Smooth muscle cell (in vitro differentiated cells): ENCODE measurements around the gene CPOX. TPM values are rescaled to one million over a fixed set of nuclear protein-coding genes. Genes with fewer than 3 reads are reported as not detected.
A peak's percentile ranks its signal among the peaks of the same experiment; 100 is the strongest.

ENCODE experiments used
- DNase-seq: peaks from one replicate; lab custom pipeline; 2025; ENCODE audit not compliant: unreplicated experiment; lab: John Stamatoyannopoulos, UW
- H2AFZ ChIP-seq: fragments of 200-600 bp; sonication (generic); 2 replicates; pipeline ENCODE4 v1.6.0; 2016; ENCODE audit warnings: antibody characterized with exemption, low read depth, mild to moderate bottlenecking
- H3F3A ChIP-seq: fragments of 200-600 bp; sonication (generic); 2 replicates; pipeline ENCODE4 v1.6.0; 2017; ENCODE audit warnings: antibody characterized with exemption, low read depth
- H3K27ac ChIP-seq: fragments of 200-600 bp; sonication (generic); 2 replicates; pipeline ENCODE4 v1.5.1; 2016; ENCODE audit warnings: low read depth, mild to moderate bottlenecking
- H3K27me3 ChIP-seq: fragments of 200-600 bp; sonication (generic); 2 replicates; pipeline ENCODE4 v1.6.1; 2016; ENCODE audit warnings: low read depth, mild to moderate bottlenecking
- H3K36me3 ChIP-seq: fragments of 200-600 bp; sonication (generic); 2 replicates; pipeline ENCODE4 v1.5.1; 2016; ENCODE audit warnings: low read depth
- H3K4me1 ChIP-seq: fragments of 200-600 bp; sonication (generic); 2 replicates; pipeline ENCODE4 v1.5.1; 2016; ENCODE audit warnings: low read depth
- H3K4me2 ChIP-seq: fragments of 200-600 bp; sonication (generic); 2 replicates; pipeline ENCODE4 v1.6.0; 2016; ENCODE audit warnings: mild to moderate bottlenecking
- H3K4me3 ChIP-seq: fragments of 200-600 bp; sonication (generic); 2 replicates; pipeline ENCODE4 v1.5.1; 2016; ENCODE audit warnings: mild to moderate bottlenecking
- H3K79me2 ChIP-seq: fragments of 200-600 bp; sonication (generic); 2 replicates; pipeline ENCODE4 v1.6.0; 2016; ENCODE audit warnings: low read depth, mild to moderate bottlenecking
- H3K9ac ChIP-seq: fragments of 200-600 bp; sonication (generic); 2 replicates; pipeline ENCODE4 v1.6.0; 2016; ENCODE audit warnings: low read depth
- H3K9me3 ChIP-seq: fragments of 200-600 bp; sonication (generic); replicated peaks from 2 replicates; pipeline ENCODE4 v1.5.1; 2016; ENCODE audit warnings: low read depth
- H4K20me1 ChIP-seq: fragments of 200-600 bp; sonication (generic); 2 replicates; pipeline ENCODE4 v1.6.0; 2016; ENCODE audit warnings: low read depth
- CTCF ChIP-seq: fragments of 200-600 bp; sonication (generic); IDR thresholded peaks from 2 replicates; pipeline ENCODE4 v1.5.1; 2017; ENCODE audit warnings: borderline replicate concordance, mild to moderate bottlenecking, antibody characterized with exemption; ENCODE audit not compliant: insufficient read depth, poor library complexity, severe bottlenecking
- WGBS: methylation state at CpG from one replicate; pipeline ENCODE4 v1.1.7; 2016; ENCODE audit warnings: low lambda C conversion rate; 5-methylcytosine and 5-hydroxymethylcytosine counted together
- polyA plus RNA-seq: library from polyadenylated mRNA; unstranded; fragments of >200 nt; fragmentation: Nextera tagmentation; extraction: Ambion mirVana; gene quantifications from 2 replicates; pipeline ENCODE4 v1.2.1, GENCODE V29; 2016
- total RNA-seq: library from RNA; depleted of rRNA; stranded (reverse); fragments of >200 nt; gene quantifications from 2 replicates; pipeline ENCODE4 v1.2.3, GENCODE V29; 2014

Gene CPOX
- total and polyA plus RNA-seq, 2 experiments from 2014 or later = 19.3 to 44.8 TPM

GRCh38 chr3:98540346-98540745 is 53.1 kb downstream of the CPOX start:
- no peaks in the 10 kb centered on the region for H4K20me1 ChIP-seq
- no peak overlapping the region for H2AFZ ChIP-seq

GRCh38 chr3:98536456-98537017 is 56.9 kb downstream of the CPOX start:
- Histone ChIP-seq H3K79me2 (no peaks in the 10 kb centered on the region), H3K9me3 (no peaks in the 10 kb centered on the region), H3K9ac (no peak overlapping the region), H3K36me3 (no peaks in the 10 kb centered on the region), H3F3A (no peaks in the 10 kb centered on the region), H4K20me1 (no peaks in the 10 kb centered on the region), H3K27ac (peak overlapping the region; percentile 6), H3K4me1 (no peaks in the 10 kb centered on the region), H3K4me2 (no peak overlapping the region), H2AFZ (no peak overlapping the region), H3K27me3 (no peaks in the 10 kb centered on the region), H3K4me3 (no peak overlapping the region)
- TF ChIP-seq CTCF = no peak
- WGBS = 86% methylated on average over 6 of the region's 6 CpGs
- no peak for DNase-seq

More at GRCh38 chr3:98540346-98540745, 53.1 kb downstream of the CPOX start:
- no peak for TF ChIP-seq CTCF
- no peak overlapping the region for H3K4me2 ChIP-seq
- no peaks in the 10 kb centered on the region for H3K4me1 ChIP-seq
- no peaks in the 10 kb centered on the region for H3K9me3 ChIP-seq
- DNase-seq = no peak
- no peak overlapping the region for H3K27ac ChIP-seq
- H3K4me3 ChIP-seq = no peak overlapping the region
- H3F3A ChIP-seq = no peaks in the 10 kb centered on the region
- H3K36me3 ChIP-seq = no peaks in the 10 kb centered on the region
- H3K9ac ChIP-seq = no peak overlapping the region
- H3K27me3 ChIP-seq = no peaks in the 10 kb centered on the region
- 89% methylated on average over 3 of the region's 3 CpGs for WGBS
- no peaks in the 10 kb centered on the region for H3K79me2 ChIP-seq

GRCh38 chr3:98534734-98535133 is 58.7 kb downstream of the CPOX start:
- no peak for TF ChIP-seq CTCF
- H3K9me3 ChIP-seq = no peaks in the 10 kb centered on the region
- no peaks in the 10 kb centered on the region for H3F3A ChIP-seq
- H3K4me3 ChIP-seq = no peak overlapping the region
- no peaks in the 10 kb centered on the region for H3K27me3 ChIP-seq
- no peaks in the 10 kb centered on the region for H4K20me1 ChIP-seq
- no peak overlapping the region for H3K4me2 ChIP-seq
- H3K79me2 ChIP-seq = no peaks in the 10 kb centered on the region
- WGBS = 97% methylated on average over 1 of the region's 1 CpG
- DNase-seq = no peak
- H2AFZ ChIP-seq = no peak overlapping the region
- no peaks in the 10 kb centered on the region for H3K4me1 ChIP-seq
- no peak overlapping the region for H3K27ac ChIP-seq
- H3K9ac ChIP-seq = no peak overlapping the region
- H3K36me3 ChIP-seq = no peaks in the 10 kb centered on the region

- no peaks in the 10 kb centered on the region for H3K27me3 ChIP-seq
- no peak overlapping the region for H2AFZ ChIP-seq
- no peaks in the 10 kb centered on the region for H3K9me3 ChIP-seq
- no peaks in the 10 kb centered on the region for H3F3A ChIP-seq
- no peaks in the 10 kb centered on the region for H3K79me2 ChIP-seq
- H3K9ac ChIP-seq = no peak overlapping the region
- no peaks in the 10 kb centered on the region for H4K20me1 ChIP-seq
- DNase-seq = no peak
- no peaks in the 10 kb centered on the region for H3K36me3 ChIP-seq
- 94% methylated on average over 2 of the region's 2 CpGs for WGBS
- TF ChIP-seq CTCF = no peak
- H3K4me1 ChIP-seq = peaks cover under 1% of the 10 kb centered on the region
- no peak overlapping the region for H3K27ac ChIP-seq
- H3K4me3 ChIP-seq = no peak overlapping the region
- H3K4me2 ChIP-seq = no peak overlapping the region
These were observed 59.2 kb downstream of the CPOX start for GRCh38 chr3:98534168-98534567.
